Gastroesophageal sphincter (tissue), 4 donors: ENCODE data around the gene RAD51B. TPM values are rescaled to one million over a fixed set of nuclear protein-coding genes. Genes with fewer than 3 reads are reported as not detected.

ENCODE experiments used
- ATAC-seq: fragments of 150-250 bp; one replicate; pipeline ENCODE4 v1.9.1; 2016; ENCODE audit warnings: mild to moderate bottlenecking, moderate library complexity
- H3K27ac ChIP-seq, 4 donors: fragments of 200-600 bp; sonication (generic) in 3 of 4; 1 replicate in 3 of 4; 2 replicates in 1 of 4; pipeline ENCODE4 v1.5.1; 2016 to 2019
- H3K27me3 ChIP-seq: fragments of 200-600 bp; sonication (generic); one replicate; pipeline ENCODE4 v1.5.1; 2019
- H3K36me3 ChIP-seq, 2 donors: fragments of 200-600 bp; sonication (generic); one replicate each; pipeline ENCODE4 v1.5.1; 2019; ENCODE audit warnings: control low read depth in 1 of 2
- H3K4me1 ChIP-seq, 3 donors: fragments of 200-600 bp; sonication (generic); 1 replicate in 2 of 3; 2 replicates in 1 of 3; pipeline ENCODE4 v1.5.1; 2016 to 2019; ENCODE audit warnings: control low read depth in 2 of 3
- H3K4me3 ChIP-seq, 2 donors: fragments of 200-600 bp; sonication (generic); one replicate each; pipeline ENCODE4 v1.5.1; 2019; ENCODE audit warnings: mild to moderate bottlenecking in 1 of 2, moderate library complexity in 1 of 2
- H3K9me3 ChIP-seq, 3 donors: fragments of 200-600 bp; sonication (generic); one replicate each; pipeline ENCODE4 v1.5.1; 2017 to 2019; ENCODE audit warnings: control low read depth in 2 of 3
- EP300 ChIP-seq: sonication (generic); formaldehyde crosslinking; IDR thresholded peaks from one replicate; pipeline ENCODE4 v1.6.1; 2017; ENCODE audit warnings: antibody characterized with exemption, mild to moderate bottlenecking
- POLR2A ChIP-seq, 2 donors: fragments of 450-650 bp; IDR thresholded peaks; one replicate each; pipeline ENCODE4 v1.6.1; 2017; ENCODE audit warnings: antibody characterized with exemption in 2 of 2, mild to moderate bottlenecking in 2 of 2, moderate library complexity in 1 of 2
- POLR2AphosphoS5 ChIP-seq: sonication (generic); formaldehyde crosslinking; IDR thresholded peaks from one replicate; pipeline ENCODE4 v1.6.1; 2017; ENCODE audit warnings: antibody characterized with exemption
- WGBS, 2 donors: methylation state at CpG; one replicate each; pipeline ENCODE4 v1.1.5; 2018; ENCODE audit warnings: low coverage in 1 of 2; 5-methylcytosine and 5-hydroxymethylcytosine counted together
- total RNA-seq, 4 donors: library from RNA; depleted of rRNA; stranded (reverse); fragments of >200 nt; gene quantifications; one replicate each; pipeline ENCODE4 v1.1.0, GENCODE V29; 2016
- TF ChIP-seq, protein P1 (sequence below), 4 experiments: fragments of 200-600 bp in 2 of 4; fragments of 450-650 bp in 2 of 4; sonication (generic) in 1 of 4; IDR thresholded peaks; one replicate each; pipeline ENCODE4 v1.5.1; 2017 to 2019; ENCODE audit warnings: antibody characterized with exemption in 4 of 4, mild to moderate bottlenecking in 2 of 4, moderate library complexity in 2 of 4

RAD51B gene
- total RNA-seq, 4 donors from 2014 or later, result 5.1 to 7.0 (median 6.0) TPM

DNA sequence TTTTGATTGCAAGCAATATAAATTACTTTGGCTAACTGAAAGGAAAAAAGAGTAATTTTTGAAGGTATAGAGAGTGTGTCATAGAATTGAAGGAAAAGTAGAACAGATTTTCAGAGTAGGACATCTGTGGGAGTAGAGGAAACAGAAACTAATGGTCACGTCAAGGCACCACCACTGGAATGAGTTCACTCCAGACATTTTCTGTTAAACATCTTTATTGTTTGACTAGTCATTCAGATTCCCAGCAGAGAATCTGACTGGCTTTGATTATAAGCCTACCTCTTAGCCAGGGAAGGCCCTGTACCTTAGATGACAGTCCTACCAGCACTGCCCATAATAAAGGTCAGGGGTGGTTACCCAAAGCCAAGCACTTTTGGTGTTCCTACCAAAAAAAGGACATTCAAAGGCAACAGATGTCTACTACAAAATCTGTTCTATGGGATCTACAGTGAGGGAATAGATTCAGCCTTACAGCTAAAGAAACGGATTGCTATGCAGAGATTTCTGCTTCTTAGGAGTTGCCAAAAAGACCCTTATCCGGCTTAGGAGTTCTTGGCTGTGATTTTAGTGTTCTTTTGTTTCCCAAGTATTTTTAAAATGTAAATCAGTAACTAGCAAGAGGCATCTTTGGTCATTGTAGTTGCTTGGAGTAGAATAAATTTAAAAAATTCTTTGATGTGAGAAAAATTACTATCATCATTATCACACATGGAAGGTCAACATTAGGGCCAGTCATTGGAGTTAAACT lies 410.8 kb downstream of the RAD51B start:
- H3K27ac ChIP-seq, result peak overlapping the region in 1 of 4 donors; percentile 11
- ATAC-seq, result no peak
- H3K36me3 ChIP-seq, result no peaks in the 10 kb centered on the region
- H3K4me3 ChIP-seq, result no peak overlapping the region
- no peaks in the 10 kb centered on the region for H3K27me3 ChIP-seq
- WGBS, 2 donors, result 70% methylated on average over 3 of the region's 3 CpGs
- peaks cover 17 to 28% (median 24%) of the 10 kb centered on the region in 3 donors for H3K4me1 ChIP-seq
- H3K9me3 ChIP-seq, result no peaks in the 10 kb centered on the region
- TF ChIP-seq POLR2AphosphoS5 (no peak), POLR2A (IDR thresholded peaks at IDR 0.05) (no peak), EP300 (no peak)
- TF ChIP-seq, protein P1, sequence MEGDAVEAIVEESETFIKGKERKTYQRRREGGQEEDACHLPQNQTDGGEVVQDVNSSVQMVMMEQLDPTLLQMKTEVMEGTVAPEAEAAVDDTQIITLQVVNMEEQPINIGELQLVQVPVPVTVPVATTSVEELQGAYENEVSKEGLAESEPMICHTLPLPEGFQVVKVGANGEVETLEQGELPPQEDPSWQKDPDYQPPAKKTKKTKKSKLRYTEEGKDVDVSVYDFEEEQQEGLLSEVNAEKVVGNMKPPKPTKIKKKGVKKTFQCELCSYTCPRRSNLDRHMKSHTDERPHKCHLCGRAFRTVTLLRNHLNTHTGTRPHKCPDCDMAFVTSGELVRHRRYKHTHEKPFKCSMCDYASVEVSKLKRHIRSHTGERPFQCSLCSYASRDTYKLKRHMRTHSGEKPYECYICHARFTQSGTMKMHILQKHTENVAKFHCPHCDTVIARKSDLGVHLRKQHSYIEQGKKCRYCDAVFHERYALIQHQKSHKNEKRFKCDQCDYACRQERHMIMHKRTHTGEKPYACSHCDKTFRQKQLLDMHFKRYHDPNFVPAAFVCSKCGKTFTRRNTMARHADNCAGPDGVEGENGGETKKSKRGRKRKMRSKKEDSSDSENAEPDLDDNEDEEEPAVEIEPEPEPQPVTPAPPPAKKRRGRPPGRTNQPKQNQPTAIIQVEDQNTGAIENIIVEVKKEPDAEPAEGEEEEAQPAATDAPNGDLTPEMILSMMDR (IDR thresholded peaks at IDR 0.05), result no peak

DNA sequence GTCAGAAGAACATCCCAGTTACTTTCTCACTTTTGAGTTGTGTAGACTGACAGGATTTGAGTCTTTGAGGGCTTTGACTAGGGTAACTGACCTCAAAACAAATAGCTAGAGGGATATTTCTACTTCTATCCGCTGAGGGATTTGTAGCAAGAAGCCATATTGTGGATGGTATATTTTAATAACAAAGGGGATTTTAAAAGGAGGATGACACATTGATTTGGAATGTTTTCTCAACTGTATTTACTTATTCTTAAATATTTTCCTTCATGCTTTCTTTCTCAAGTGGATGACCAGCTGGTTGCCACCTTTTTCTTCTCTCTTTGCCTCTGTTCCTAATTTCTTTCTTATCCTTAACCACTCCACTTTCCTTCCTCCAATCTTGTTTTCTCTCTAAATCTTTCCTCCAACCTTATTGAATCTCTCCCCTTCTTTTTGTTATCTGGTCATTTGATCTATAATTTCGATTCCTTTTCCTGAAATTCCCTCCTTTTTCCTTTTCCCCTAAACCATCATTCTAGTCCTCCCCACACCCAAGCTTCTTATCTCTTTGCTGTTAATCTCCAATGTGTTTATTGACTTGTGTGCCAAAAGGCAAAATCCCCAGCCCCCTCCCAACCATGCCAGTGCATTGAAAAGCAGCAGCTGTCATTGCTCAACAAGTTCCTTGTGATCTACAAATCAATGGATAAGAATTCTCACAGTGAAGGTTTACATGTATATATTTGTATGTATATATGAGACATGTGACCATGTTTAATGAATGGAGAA lies 411.6 kb downstream of the RAD51B start:
- Histone ChIP-seq H3K9me3 (no peaks in the 10 kb centered on the region), H3K4me1 (peaks cover 17 to 28% (median 24%) of the 10 kb centered on the region in 3 donors), H3K36me3 (no peaks in the 10 kb centered on the region), H3K4me3 (no peak overlapping the region), H3K27ac (peak overlapping the region; percentile 76 to 93 (median 84)), H3K27me3 (no peaks in the 10 kb centered on the region)
- TF ChIP-seq EP300 (no peak), POLR2A (IDR thresholded peaks at IDR 0.05) (no peak), POLR2AphosphoS5 (no peak)
- TF ChIP-seq, protein P1 (IDR thresholded peaks at IDR 0.05), result no peak
- no peak for ATAC-seq
- 78 to 88% methylated on average over 2 of the region's 2 CpGs for WGBS, 2 donors

DNA sequence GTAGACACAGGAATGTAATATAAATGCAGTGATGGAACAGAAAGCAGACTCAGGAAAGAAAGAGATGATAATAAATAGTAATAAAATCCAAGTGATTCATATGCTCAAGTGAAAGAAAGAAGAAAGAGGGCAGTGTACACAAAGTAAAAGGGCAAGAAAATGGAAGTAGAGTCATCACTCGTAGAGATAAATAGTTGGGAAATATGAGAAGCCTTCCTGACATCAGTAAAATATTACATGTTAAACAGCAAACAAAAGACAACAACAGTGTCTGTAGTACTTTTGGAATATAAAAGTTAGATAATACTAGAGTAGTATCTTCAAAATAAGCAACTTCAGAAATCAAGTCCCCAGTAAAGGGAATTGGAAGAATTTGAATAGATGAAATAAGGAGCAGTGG lies 412.3 kb downstream of the RAD51B start:
- Histone ChIP-seq H3K9me3 (no peaks in the 10 kb centered on the region), H3K36me3 (no peaks in the 10 kb centered on the region), H3K27ac (peak overlapping the region; percentile 76 to 93 (median 84)), H3K4me3 (no peak overlapping the region), H3K4me1 (peaks cover 20 to 35% (median 24%) of the 10 kb centered on the region in 3 donors), H3K27me3 (no peaks in the 10 kb centered on the region)
- WGBS, 2 donors, result 6 to 17% methylated on average over 1 of the region's 1 CpG
- ATAC-seq, result no peak
- TF ChIP-seq, protein P1 (IDR thresholded peaks at IDR 0.05), result no peak
- TF ChIP-seq POLR2AphosphoS5 (no peak), EP300 (no peak), POLR2A (IDR thresholded peaks at IDR 0.05) (no peak)

DNA sequence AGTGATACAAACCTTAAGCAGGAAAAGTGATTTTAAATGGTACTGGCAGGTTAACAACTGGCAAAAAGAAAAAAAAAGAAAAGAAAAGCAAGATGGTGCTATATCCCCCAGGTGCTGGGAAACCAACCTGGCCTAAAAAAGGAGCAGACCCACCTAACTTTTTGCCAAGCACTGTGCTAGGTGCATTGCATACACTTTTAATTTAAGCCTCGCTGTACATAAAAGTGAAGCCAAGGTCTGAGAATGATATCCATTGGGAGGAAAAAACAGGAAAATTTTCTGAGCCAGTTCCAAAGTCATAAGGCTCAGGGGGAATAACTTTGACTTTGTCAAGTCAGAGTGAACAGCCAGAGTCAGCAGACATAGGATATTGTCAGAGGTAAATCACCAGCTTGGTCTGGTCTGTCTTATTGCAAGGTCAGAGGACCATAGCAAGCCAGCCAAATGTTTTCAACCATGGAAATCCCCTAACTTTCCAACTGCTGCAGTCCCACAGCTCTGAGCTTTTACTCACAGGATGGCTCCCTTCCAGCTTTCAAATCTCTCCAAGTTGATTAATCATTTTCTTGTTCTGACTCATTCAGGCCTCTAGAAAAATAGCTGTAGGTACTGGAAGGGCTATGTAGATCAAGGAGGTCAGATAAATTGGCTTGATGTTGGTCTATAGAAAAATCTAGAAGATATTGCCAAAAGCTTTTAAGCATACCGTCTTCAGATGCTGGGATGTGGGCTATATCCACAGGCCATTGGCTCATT lies 412.9 kb downstream of the RAD51B start:
- WGBS, 2 donors, result 4 to 8% methylated on average over 2 of the region's 2 CpGs
- Histone ChIP-seq H3K27ac (peak overlapping the region; percentile 76 to 93 (median 84)), H3K4me1 (peaks cover 21 to 41% (median 26%) of the 10 kb centered on the region in 3 donors), H3K4me3 (no peak overlapping the region), H3K9me3 (no peaks in the 10 kb centered on the region), H3K36me3 (no peaks in the 10 kb centered on the region), H3K27me3 (no peaks in the 10 kb centered on the region)
- TF ChIP-seq POLR2A (IDR thresholded peaks at IDR 0.05), result no peak
- TF ChIP-seq EP300, result no peak
- TF ChIP-seq, protein P1 (IDR thresholded peaks at IDR 0.05), result no peak
- TF ChIP-seq POLR2AphosphoS5, result peak; percentile 46
- peak; percentile 88 for ATAC-seq
